Activated naive CD4-positive, alpha-beta T cell treated with anti-CD3 and anti-CD28 coated beads, Interleukin-2, amount 50 U/mL, for 24 hours (primary cell): ENCODE results near the gene CCDC178.
"Not testable (repeated sequence)": the region's sequence is repeated elsewhere in the genome, so short reads cannot be mapped to it uniquely, and the experiment has no call there.

Experiments used
- H3K27ac Mint-ChIP-seq: one replicate; pipeline ENCODE4 v1.8.0; 2021; ENCODE audit warnings: mild to moderate bottlenecking, mixed read lengths
- H3K27me3 Mint-ChIP-seq: one replicate; pipeline ENCODE4 v1.8.0; 2021; ENCODE audit warnings: mixed read lengths
- H3K36me3 Mint-ChIP-seq: one replicate; pipeline ENCODE4 v1.8.0; 2021; ENCODE audit warnings: mixed read lengths
- H3K4me1 Mint-ChIP-seq: one replicate; pipeline ENCODE4 v1.8.0; 2021; ENCODE audit warnings: mixed read lengths
- H3K4me3 Mint-ChIP-seq: one replicate; pipeline ENCODE4 v1.8.0; 2021; ENCODE audit warnings: mild to moderate bottlenecking, mixed read lengths
- H3K9me3 Mint-ChIP-seq: one replicate; pipeline ENCODE4 v1.8.0; 2021; ENCODE audit warnings: mixed read lengths

CCDC178 gene

DNA sequence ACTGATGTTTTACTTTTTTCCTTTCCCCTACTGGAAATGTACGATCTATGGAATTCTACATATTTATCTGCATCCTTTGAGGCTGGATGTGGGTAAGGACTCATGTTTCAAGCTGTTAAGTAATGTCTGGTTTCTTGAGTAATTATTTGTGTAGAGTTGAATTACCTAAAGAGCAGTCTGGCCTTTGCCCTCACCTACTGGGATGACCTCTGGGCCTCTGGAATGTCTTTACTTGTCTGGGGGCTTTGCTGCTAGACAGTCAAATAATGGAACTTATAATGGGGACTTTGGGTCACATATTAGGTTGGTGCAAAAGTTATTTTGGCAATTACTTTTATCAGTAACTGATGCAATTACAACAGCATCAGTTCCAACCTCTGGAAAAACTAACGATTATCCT lies 244.7 kb downstream of the CCDC178 start:
- Mint-ChIP-seq H3K9me3 (peaks cover 2% of the 10 kb centered on the region), H3K4me1 (no peaks in the 10 kb centered on the region), H3K27ac (no peak overlapping the region), H3K36me3 (no peaks in the 10 kb centered on the region), H3K27me3 (no peaks in the 10 kb centered on the region), H3K4me3 (no peak overlapping the region)

DNA sequence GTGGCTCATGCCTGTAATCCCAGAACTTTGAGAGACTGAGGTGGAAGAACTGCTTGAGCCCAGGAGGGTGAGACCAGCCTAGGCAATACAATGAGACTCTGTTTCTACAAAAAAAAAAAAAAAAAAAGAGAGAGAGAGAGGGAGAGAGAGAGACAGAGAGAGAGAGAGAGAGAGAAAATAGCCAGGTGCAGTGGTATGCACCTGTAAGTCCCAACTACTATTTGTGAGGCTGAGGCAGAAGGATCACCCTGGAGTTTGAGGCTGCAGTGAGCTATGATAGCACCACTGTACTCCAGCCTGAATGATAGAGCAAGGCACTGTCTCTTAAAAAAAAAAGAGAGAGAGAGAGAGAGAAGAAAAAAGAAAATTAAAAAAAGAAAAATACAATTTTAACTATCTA lies 245.7 kb downstream of the CCDC178 start:
- H3K4me3 Mint-ChIP-seq = no peak overlapping the region
- H3K27me3 Mint-ChIP-seq = no peaks in the 10 kb centered on the region
- peaks cover 5% of the 10 kb centered on the region for H3K9me3 Mint-ChIP-seq
- no peak overlapping the region for H3K27ac Mint-ChIP-seq
- H3K36me3 Mint-ChIP-seq = no peaks in the 10 kb centered on the region
- H3K4me1 Mint-ChIP-seq = no peaks in the 10 kb centered on the region

DNA sequence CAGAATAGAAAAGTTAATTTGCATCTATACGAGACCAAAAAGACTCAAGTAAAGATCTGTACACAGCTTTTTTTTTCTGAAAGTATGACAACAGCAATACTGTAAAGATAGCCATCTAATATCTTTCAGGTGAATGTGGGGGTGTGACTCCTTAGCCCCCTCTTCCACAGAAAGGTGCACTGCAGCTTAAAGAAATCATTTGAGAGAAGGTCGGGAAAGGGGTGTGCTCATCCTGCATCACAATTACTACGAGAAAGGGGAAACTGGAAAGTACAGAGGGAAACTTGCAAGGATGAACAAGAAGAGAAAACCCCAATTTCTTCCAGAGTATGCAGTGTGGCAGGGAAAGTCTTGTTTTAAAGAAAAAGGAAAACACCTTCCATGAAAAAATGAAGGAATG lies 255.6 kb downstream of the CCDC178 start:
- H3K27me3 Mint-ChIP-seq = no peaks in the 10 kb centered on the region
- no peak overlapping the region for H3K27ac Mint-ChIP-seq

GRCh38 chr18:33184175-33184574 lies 256.3 kb downstream of the CCDC178 start:
- Mint-ChIP-seq H3K4me1 (no peaks in the 10 kb centered on the region), H3K36me3 (no peaks in the 10 kb centered on the region), H3K27me3 (no peaks in the 10 kb centered on the region), H3K27ac (no peak overlapping the region), H3K9me3 (no peaks in the 10 kb centered on the region), H3K4me3 (no peak overlapping the region)

More for the DNA sequence above, 255.6 kb downstream of the CCDC178 start:
- H3K9me3 Mint-ChIP-seq = no peaks in the 10 kb centered on the region
- H3K4me1 Mint-ChIP-seq = no peaks in the 10 kb centered on the region
- no peaks in the 10 kb centered on the region for H3K36me3 Mint-ChIP-seq
- H3K4me3 Mint-ChIP-seq = no peak overlapping the region

DNA sequence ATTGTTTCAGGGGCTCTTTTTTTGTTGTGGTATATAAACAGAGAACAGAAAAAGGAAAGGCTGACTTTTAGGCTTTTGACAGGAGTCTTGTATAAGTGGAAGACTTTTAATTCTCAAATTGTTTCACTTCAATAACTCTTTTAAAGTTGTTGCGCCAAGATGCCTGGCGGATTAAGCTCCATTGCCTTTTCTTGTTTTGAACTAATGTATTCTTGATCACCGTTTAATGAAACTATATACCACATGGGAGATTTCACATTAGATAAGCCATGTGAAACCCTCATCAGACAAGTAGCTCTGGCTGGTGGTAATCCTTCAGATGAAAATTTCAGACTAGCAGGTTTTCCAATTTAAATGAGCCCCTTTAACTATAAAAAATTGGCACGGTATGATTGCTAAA lies 257.4 kb downstream of the CCDC178 start:
- Mint-ChIP-seq H3K27ac (no peak overlapping the region), H3K4me3 (no peak overlapping the region), H3K27me3 (no peaks in the 10 kb centered on the region), H3K4me1 (no peaks in the 10 kb centered on the region), H3K9me3 (no peaks in the 10 kb centered on the region), H3K36me3 (no peaks in the 10 kb centered on the region)

GRCh38 chr18:33181016-33181415 lies 259.5 kb downstream of the CCDC178 start:
- H3K36me3 Mint-ChIP-seq = no peaks in the 10 kb centered on the region
- H3K9me3 Mint-ChIP-seq = no peaks in the 10 kb centered on the region
- H3K4me3 Mint-ChIP-seq = no peak overlapping the region
- no peaks in the 10 kb centered on the region for H3K4me1 Mint-ChIP-seq
- no peaks in the 10 kb centered on the region for H3K27me3 Mint-ChIP-seq
- H3K27ac Mint-ChIP-seq = no peak overlapping the region

DNA sequence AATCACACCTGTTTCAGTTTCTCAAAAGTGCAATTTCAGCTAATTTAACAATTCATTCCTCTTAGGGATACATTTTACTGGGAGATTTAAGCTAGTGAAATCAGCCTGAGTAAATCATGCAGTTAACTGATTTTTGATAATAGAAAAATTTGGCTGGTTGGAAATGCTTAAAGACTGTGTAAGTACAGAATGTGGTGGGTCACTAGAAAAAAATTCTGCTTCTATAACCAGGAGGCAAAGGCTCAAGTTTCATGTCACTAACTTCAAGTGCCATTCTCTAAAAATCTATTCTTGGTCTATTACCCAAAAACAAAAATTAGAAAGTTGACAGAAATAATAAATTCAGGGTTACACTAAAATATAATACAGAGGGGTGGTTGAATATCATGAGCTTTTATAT lies 271.3 kb downstream of the CCDC178 start:
- H3K4me3 Mint-ChIP-seq = no peak overlapping the region
- no peaks in the 10 kb centered on the region for H3K9me3 Mint-ChIP-seq
- no peaks in the 10 kb centered on the region for H3K27me3 Mint-ChIP-seq
- H3K36me3 Mint-ChIP-seq = no peaks in the 10 kb centered on the region
- H3K4me1 Mint-ChIP-seq = no peaks in the 10 kb centered on the region
- no peak overlapping the region for H3K27ac Mint-ChIP-seq

DNA sequence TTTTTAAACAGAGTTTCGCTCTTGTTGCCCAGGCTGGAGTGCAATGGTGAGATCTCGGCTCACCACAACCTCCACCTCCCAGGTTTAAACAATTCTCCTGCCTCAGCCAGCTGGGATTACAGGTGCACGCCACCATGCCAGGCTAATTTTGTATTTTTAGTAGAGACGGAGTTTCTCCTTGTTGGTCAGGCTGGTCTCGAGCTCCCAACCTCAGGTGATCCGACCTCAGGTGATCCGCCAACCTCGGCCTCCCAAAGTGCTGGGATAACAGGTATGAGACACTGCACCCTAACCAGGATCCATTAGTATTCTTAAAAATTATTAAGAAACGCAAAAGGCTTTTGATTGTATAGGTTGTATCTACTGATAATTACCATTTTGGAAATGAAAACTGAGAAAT lies 276.4 kb downstream of the CCDC178 start:
- H3K27ac Mint-ChIP-seq, H3K36me3 Mint-ChIP-seq, H3K4me3 Mint-ChIP-seq, H3K4me1 Mint-ChIP-seq, H3K27me3 Mint-ChIP-seq, H3K9me3 Mint-ChIP-seq: not testable (repeated sequence)

DNA sequence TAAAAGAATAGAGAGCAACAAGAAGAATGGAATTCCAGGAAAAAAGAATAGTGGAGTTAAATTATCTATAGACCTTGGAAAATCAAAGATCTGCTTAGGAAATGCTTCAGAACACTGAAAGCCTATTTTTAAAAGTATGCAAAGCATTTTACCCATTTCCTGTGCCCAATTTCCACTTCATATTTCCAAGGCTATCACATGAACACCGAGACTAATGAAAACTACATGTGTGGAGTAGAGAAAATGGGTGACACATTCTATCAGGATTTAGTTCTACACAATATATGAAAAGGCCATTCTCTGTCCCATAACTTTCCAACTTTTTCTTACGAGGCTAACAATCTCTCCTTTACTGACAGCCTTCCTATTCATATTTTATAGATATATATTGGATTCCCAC lies 279.4 kb downstream of the CCDC178 start:
- no peaks in the 10 kb centered on the region for H3K4me1 Mint-ChIP-seq
- no peaks in the 10 kb centered on the region for H3K27me3 Mint-ChIP-seq
- H3K9me3 Mint-ChIP-seq = peaks cover 4% of the 10 kb centered on the region
- no peaks in the 10 kb centered on the region for H3K36me3 Mint-ChIP-seq
- H3K4me3 Mint-ChIP-seq = no peak overlapping the region
- no peak overlapping the region for H3K27ac Mint-ChIP-seq

GRCh38 chr18:33159151-33159550 lies 281.4 kb downstream of the CCDC178 start:
- Mint-ChIP-seq H3K4me3 (no peak overlapping the region), H3K4me1 (no peaks in the 10 kb centered on the region), H3K9me3 (peaks cover 4% of the 10 kb centered on the region), H3K36me3 (no peaks in the 10 kb centered on the region), H3K27ac (no peak overlapping the region), H3K27me3 (no peaks in the 10 kb centered on the region)

GRCh38 chr18:33157893-33158292 lies 282.6 kb downstream of the CCDC178 start:
- Mint-ChIP-seq H3K36me3 (no peaks in the 10 kb centered on the region), H3K9me3 (peaks cover 4% of the 10 kb centered on the region), H3K4me3 (no peak overlapping the region), H3K27me3 (no peaks in the 10 kb centered on the region), H3K27ac (no peak overlapping the region), H3K4me1 (no peaks in the 10 kb centered on the region)

DNA sequence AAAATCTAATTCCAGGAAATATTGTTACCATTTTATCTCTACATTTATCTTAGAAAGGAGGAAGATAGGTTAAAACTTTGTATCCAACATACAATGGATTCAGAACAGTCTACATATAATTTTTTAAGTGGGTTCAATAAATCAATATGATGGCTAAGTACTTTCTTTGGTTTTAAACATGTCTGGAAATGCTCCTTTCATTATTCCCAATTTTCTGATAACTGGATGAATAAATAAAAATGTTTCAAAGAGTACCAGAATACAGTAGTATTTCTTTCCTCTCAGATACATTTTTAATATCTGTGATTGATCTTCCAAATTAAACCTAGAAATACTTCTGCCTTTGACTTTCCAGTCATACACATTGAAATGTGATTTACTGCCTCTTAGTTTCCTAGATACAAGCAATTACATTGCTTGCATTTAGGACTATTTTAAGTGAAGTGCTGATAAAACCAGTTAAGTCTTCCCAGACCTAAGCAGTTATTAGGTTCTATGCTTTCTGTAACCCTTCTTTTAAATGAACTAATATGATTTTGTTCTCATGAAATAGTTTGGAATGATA lies 283.5 kb downstream of the CCDC178 start:
- Mint-ChIP-seq H3K9me3 (peaks cover 4% of the 10 kb centered on the region), H3K4me1 (no peaks in the 10 kb centered on the region), H3K4me3 (no peak overlapping the region), H3K27ac (no peak overlapping the region), H3K36me3 (no peaks in the 10 kb centered on the region), H3K27me3 (no peaks in the 10 kb centered on the region)

DNA sequence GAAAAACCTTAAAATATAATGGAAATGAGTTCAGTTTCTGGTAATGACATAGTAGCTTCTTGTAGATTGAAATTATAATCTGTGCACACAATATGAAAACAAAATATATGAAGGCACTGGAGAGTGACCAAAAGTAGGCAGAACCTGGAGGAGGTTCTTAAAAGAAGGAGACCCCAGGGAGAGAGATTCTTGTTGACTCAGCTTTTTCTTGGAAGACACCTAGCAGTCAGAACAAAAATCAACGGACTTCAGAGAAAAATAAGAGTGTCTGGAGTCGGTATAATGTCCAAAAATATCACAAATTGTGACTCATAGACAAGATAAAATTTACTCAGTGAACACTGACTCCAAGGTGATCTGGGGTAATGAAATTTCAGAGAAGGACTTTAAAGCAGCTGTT lies 286.5 kb downstream of the CCDC178 start:
- H3K4me1 Mint-ChIP-seq = no peaks in the 10 kb centered on the region
- peaks cover 5% of the 10 kb centered on the region for H3K9me3 Mint-ChIP-seq
- no peak overlapping the region for H3K27ac Mint-ChIP-seq
- no peaks in the 10 kb centered on the region for H3K36me3 Mint-ChIP-seq
- no peaks in the 10 kb centered on the region for H3K27me3 Mint-ChIP-seq
- H3K4me3 Mint-ChIP-seq = no peak overlapping the region

DNA sequence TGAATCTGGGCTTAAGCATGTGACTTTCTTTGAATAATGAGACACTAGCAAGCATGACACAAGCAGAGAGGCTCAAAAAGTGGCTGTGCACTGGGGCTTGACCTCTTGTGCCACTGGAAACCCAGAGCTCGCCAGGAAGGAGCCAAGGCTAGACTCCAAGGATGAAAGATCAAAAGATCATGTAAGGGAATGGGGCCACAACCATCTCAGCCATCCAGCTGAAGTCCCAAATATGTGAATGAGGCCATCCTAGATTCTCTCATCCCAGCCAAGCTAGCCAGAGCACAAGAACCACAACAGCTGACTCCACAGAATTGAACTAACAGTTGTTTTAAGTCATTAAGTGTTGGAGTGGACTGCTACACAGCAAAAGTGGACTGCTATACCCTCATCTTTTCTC lies 288.1 kb downstream of the CCDC178 start:
- no peaks in the 10 kb centered on the region for H3K27me3 Mint-ChIP-seq
- no peaks in the 10 kb centered on the region for H3K36me3 Mint-ChIP-seq
- peaks cover 5% of the 10 kb centered on the region for H3K9me3 Mint-ChIP-seq
- no peaks in the 10 kb centered on the region for H3K4me1 Mint-ChIP-seq
- H3K27ac Mint-ChIP-seq = no peak overlapping the region
- no peak overlapping the region for H3K4me3 Mint-ChIP-seq

GRCh38 chr18:33147811-33148210 lies 292.7 kb downstream of the CCDC178 start:
- not testable (repeated sequence) for H3K4me3 Mint-ChIP-seq, H3K9me3 Mint-ChIP-seq, H3K36me3 Mint-ChIP-seq, H3K27me3 Mint-ChIP-seq, H3K4me1 Mint-ChIP-seq, H3K27ac Mint-ChIP-seq

- Mint-ChIP-seq H3K9me3 (peaks cover 5% of the 10 kb centered on the region), H3K27ac (no peak overlapping the region), H3K4me1 (no peaks in the 10 kb centered on the region)
Measured at GRCh38 chr18:33146014-33146413, 294.5 kb downstream of the CCDC178 start.

GRCh38 chr18:33135951-33136660 lies 304.4 kb downstream of the CCDC178 start:
- H3K27ac Mint-ChIP-seq = no peak overlapping the region
- H3K27me3 Mint-ChIP-seq = no peaks in the 10 kb centered on the region
- no peaks in the 10 kb centered on the region for H3K36me3 Mint-ChIP-seq
- H3K4me1 Mint-ChIP-seq = no peaks in the 10 kb centered on the region
- H3K9me3 Mint-ChIP-seq = no peaks in the 10 kb centered on the region
- H3K4me3 Mint-ChIP-seq = no peak overlapping the region

More at GRCh38 chr18:33146014-33146413, 294.5 kb downstream of the CCDC178 start:
- H3K27me3 Mint-ChIP-seq = no peaks in the 10 kb centered on the region
- H3K4me3 Mint-ChIP-seq = no peak overlapping the region
- no peaks in the 10 kb centered on the region for H3K36me3 Mint-ChIP-seq
